ENCODE data around the gene LRRC58.
"Not testable (repeated sequence)": the region's sequence is repeated elsewhere in the genome, so short reads cannot be mapped to it uniquely, and the experiment has no call there.

LRRC58 gene

DNA sequence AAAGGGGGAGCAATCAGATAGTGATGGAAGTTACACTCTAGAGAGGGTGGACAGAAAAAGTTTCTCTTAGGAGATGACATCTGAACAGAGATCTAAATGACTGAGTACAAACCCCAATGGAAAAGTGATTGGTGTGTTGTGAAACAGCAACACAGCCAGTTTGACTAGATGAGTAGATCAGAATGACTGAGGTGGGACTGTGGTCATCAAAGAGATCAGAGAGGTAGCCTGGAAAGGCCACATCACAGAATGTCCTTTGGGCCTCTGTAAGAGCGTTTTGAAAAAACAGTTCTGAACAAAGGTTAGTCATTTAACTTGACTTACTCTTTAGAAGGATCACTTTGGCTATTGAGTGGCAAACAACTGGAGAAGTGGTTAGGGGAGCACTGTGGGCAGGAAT, 10.6 kb downstream of the LRRC58 start:
- DNase-seq: no peak

DNA sequence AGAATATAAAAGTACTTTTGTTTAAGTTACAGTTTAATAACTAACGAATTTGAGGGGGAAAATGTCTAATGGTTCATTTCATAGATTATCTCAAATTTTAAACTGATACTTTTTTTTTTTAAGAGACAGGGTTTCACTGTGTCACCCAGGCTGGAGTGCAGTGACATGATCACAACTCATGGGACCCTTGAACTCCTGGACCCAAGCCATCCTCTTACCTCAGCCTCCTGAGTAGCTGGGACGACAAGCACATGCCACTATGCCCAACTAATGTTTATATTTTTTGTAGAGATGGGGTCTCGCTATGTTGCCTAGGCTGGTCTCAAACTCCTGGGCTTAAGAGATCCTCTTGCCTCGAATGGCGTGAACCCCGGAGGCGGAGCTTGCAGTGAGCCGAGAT, 16.5 kb downstream of the LRRC58 start:
- no peak for DNase-seq

DNA sequence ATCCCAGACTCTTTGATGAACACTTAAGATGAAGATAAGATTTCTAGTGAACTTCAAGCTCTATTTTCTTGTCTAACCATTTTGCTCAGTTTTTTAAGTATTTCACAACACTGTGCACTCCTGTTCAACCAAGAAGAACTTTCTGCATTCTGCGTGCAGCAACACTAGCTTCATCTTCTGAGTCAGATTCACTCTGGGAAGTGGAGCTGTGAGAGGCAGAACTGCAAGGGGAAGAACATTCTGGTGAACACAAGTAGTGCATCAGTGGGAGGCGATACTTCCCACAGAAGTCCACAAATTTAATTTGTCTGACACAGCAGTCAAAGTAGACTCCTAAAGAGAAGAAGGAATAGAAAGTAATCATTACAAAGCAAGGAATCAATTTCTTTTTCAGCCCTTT, 18.1 kb downstream of the LRRC58 start:
- DNase-seq: no peak

DNA sequence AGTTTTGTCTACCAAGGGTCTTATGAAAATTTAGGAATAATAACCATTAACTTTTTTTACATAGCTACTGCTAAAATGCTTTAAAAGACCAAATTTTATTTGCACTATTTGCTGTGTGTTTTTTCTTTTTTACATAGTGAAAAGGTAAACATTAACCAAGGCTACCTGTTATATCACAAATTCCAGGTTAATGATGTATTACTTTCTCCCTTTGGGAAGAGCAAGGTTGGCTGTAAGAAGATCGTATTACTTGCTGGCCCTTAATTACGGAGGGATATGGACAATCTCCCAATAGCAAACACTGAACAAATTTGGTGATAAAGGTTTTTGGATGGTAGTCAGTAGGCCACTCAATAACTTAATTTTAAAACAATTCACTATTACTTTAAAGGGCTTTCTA, 22.4 kb downstream of the LRRC58 start:
- no peak for DNase-seq

DNA sequence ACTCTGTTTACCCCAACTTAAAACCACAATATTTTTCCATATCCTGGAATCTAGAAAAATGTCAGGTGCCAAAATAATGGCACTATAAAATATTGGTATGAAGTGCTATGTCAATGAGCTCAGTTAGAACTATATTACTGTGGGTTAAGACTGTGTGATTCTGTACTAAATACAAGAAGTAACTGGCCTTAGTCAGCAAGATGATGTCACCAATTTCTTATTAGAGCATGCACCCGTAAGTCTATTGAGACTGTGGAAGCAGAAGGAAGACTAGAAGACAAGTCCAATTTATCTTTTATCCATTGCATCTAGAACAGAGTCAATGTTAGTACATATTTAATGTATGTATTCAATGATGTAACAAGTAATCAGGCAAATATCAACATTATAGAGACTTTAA, 25.0 kb downstream of the LRRC58 start:
- no peak for DNase-seq

DNA sequence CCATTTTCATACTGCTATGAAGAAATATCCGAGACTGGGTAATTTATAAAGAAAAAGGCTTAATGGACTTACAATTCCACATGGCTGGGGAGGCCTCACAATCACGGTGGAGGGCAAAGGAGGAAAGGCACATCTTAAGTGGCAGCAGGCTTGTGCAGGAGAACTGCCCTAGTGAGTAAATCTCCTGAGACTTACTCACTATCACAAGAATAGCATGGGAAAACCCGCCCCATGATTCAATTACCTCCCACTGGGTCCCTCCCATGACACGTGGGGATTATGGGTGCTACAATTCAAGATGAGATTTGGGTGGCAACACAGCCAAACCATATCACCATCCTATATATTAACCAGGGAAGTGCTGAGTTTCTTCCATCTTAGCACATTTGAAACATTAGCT, 25.4 kb downstream of the LRRC58 start:
- DNase-seq: not testable (repeated sequence)

DNA sequence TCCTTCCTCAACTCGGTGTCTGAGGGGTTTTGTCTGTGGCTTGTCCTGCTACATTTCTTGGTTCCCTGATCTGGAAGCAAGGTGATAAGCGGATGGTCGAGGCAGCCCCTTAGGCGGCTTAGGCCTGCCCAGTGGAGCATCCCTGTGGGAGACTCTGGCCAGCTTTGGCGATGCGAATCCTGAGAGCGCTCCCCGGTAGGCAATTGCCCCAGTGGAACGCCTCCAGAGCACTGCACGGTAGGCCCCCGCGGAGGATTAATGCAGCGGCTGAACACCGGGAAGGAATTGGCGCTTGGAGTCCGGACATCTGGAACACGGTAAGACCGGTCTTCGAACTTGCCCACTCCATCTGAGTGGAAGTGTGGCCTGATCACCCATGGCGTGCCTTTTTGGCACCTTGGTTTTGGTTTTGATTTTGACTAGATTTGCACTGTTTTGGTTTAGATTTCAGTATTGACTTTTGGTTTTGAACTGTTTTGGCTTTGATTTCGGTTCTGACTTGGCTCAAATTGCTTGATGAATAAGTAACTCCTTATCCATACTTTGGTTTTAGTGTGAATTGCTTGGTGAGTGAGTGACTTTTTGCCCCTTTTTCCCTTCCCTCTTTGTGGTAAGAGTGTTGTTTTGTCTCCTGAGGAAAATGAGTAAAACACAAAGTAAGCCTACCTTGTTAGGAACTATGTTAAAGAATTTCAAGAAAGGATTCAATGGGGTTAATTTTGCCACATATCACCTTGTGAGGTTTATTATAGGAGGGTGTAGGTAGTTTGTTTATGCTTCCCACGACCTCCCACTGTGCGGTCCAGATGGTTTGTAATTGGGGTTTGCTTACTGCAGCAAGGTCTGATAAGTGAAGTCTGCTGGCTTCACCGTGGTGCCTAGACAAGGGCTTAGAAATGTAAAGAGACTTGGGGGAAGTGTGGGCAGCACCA, 37.0 kb downstream of the LRRC58 start:
- DNase-seq: no peak

DNA sequence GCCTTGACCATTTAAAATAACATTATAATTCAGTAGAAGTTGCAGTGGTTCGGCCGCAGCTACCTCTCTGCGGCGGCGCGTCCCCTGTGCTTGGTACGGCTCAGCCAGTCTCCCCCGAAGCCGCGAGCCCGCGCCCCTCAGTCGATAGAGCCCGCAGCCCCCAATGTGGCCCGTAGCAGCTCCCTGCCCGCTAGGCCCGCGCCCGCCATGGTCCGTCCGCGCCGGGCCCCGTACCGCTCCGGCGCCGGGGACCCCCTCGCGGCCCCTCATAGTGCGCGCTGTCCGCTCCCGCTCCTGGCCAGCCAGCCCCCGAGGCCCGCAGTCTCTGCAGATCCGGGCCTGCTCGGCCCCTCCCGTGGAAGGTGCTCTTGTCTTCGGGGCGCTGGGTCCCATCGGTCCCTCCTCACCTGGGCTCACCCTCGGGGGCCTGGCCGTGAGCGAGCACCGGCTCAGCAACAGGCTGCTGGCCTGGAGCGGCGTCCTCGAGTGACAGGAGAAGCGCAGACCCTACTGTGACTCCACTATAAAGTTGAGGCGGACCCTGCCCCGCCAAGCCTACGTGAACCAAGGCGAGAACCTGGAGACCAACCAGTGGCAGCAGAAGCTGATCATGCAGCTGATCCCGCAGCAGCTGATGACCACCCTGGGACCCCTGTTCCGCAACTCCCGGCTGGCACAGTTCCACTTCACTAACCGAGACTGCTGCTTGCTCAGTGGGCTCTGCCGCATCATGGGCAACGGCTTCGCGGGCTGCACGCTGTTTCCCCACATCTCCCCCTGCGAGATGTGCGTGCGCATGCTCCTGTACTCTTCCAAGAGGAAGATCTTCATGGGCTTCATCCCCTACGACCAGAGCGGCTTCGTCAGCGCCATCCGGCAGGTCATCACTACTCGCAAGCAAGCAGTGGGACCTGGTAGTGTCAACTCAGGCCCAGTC, 42.4 kb downstream of the LRRC58 start:
- no peak for DNase-seq

DNA sequence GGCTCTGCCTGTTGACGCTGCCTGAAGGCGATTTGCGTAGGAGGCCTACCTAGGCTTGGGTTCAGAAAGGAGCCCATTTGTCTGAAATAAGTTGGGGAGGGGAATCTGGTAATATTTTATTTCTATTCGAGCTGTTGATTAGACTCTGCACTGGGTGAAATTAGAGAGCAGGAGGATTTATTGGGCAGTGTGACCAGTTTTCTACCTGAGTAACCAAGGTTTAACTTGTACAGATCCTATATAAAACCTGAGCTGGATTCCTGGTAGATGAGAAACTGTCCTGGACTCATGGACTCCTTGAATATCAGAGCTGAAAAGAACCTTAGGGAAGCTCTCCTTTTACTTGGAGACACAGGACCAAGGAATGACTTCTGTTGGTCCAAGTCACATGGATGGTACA, 44.5 kb downstream of the LRRC58 start:
- no peak for DNase-seq

DNA sequence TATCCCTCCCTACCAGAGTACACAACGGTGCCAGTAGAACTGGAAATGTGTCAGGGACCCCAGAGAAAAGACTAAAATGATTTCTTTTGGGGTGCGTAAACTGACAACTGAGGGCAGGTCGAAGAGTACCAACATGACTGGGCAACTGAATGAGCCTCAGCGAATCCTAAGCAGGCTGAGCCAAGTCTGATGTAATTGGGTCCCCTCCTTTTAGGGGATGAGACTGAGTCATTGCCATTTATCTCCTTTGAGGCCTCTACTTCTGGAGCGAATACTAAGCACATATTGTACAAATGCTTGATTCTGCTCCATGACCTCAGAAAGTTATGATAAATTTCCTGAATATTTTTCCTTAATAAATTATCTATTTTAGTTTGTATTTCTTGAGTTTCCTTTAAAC, 46.8 kb downstream of the LRRC58 start:
- no peak for DNase-seq

DNA sequence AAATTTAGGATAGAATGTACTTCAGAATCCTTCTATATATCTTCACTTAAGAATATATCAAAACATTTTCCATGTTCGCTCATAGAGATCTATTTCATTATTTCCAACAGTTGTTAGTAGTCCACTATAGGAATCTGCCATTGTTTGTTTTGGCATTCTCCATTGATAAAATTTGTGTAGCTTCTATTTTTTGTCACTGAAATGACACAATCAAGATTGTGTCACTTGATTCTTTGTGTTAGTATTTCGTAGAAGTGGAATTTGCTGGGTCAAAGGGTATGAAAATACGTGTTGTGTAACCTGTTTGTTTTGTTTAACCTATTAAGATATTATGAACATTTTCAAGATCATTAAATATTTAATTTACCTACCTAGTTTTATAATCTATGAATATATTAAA, 48.2 kb downstream of the LRRC58 start:
- no peak for DNase-seq

DNA sequence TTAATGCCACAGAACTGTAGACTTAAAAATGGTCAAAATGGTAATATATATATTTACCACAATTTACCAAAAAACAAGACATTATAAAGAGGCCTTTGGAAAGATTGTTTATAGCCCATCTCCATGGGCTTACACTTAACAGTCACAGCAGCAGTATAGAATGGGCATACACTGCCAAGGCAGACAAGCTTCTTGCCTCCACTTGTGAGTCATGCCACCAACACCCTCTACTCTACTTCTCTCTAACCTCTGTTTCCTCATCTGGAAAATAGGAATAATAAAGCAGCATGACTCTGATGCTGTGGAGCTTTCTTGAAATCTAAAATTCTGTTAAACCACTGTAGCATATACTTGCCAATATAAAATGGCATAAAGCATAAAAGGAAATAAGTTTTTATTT, 49.8 kb downstream of the LRRC58 start:
- DNase-seq: no peak

DNA sequence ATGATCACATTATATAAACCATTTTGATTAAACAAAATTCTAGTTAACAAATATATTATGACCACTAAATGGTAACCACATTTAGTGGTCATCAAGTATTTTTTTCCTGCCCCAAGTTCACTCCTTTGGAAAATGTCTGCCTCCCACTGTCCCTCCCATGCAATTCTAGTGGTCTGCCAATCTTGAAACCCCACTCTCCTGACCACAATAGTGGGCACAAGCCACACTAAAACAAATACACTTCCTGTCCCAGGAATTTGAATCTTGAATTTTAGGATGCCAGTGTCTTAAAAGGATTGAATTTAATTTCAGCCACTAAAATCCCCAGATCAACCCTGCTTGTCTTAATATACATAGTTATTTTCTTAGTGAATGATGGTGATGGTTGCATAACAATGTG, 50.2 kb downstream of the LRRC58 start:
- no peak for DNase-seq

DNA sequence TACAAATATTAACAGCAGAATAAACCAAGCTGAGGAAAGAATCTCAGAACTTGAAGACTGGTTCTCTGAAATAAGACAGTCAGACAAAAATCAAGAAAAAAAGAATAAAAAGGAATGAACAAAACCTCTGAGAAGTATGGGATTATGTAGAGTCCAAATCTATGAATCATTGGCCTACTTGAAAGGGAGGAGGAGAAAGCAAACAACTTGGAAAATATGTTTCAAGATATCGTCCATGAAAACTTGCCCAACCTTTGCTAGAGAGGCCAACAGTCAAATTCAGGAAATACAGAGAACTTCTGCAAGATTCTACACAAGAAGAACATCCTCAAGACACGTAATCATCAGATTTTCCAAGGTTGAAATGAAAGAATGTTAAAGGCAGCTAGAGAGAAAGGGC, 57.6 kb downstream of the LRRC58 start:
- DNase-seq: not testable (repeated sequence)

DNA sequence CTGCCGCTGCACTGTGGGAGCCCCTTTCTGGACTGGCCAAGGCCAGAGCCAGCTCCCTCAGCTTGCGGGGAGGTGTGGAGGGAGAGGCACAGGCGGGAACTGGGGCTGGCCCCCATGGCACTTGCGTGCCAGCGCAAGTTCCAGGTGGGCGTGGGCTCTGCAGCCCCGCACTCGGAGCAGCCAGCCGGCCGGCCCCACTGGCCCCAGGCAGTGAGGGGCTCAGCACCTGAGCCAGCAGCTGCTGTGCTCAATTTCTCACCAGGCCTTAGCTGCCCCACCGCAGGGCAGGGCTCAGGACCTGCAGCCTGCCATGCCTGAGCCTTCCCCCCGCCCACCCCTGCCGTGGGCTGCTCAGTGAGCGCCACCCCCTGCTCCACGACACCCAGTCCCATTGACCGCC, 59.5 kb downstream of the LRRC58 start:
- no peak for DNase-seq

DNA sequence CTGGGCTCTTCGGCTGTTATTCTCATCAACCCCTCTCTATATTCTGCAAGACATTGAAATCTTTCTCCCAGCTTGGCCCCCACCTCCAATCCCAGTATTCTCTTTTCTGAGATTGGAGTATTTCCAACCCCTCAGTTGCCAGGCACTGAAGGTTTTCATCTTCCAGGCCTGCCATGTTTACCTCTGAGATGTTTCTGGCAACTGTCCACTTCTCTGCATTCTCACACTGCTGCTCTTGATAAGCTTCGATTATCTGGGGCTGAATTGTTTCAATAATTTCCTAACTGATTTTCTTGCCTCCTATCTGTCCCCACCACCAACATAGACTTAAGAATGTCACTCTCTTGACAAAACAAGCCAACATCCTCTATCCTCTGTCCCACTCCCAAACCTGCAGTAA, 62.7 kb downstream of the LRRC58 start:
- no peak for DNase-seq

DNA sequence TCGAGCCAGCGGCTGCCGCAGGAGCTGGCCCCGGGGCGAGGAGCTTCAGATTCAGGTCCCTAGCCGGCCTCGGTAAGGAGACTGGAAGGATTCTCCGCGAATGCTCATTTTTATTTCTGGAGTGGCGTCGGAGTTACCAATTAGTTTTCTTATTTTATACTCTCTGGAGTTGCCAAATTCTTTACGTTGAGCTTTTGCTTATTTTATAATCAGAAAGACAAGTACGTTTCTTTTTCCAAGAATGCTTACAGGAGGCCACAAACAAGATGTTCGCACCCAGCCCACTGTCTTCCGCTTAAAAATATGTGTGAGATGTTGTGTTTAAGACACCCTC, 63.7 kb downstream of the LRRC58 start:
- DNase-seq: no peak

DNA sequence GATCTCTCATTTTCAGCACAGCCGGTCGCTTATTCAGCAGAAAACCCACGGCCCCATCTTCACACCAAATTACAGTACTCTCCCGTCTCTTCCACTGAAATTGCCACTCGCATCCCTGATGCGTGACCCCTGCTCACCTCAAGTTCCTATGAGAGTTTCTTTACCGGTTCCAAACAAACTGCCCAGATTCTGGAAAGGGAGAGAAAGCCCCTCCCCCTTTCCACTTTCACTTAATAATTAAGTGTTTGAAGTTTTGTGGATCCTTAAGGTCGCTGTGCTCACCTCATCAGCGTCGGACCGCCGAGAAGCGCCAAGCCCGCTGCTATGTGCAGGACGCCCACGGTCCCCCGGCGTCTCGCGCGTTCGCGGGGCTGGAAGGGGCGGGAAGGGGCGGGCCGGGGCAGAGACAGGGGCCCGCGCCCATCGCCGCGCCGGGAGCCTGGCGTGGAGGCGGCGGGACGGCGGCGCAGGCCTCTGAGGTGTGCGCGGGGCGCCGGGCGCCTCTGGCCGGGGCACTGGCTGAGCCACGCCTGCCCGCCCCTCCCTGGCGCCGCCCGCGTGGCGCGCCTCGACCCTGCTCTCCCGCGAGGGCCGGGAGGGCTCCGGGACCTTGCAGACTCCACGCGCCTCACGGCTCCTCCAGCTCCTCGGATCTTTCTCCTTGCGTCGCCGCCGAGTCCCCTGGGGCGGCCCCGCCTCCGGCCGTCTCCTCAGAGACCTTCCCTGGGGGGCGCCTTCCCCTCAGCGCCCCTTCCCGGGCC, 64.2 kb downstream of the LRRC58 start, which contains the start of gene GPR156:
Gene GPR156 (minus strand): TSS at position 476 of the 761 bp plus-strand sequence. CDS start 41,124 bp downstream, outside the sequence.
- DNase-seq: no peak

DNA sequence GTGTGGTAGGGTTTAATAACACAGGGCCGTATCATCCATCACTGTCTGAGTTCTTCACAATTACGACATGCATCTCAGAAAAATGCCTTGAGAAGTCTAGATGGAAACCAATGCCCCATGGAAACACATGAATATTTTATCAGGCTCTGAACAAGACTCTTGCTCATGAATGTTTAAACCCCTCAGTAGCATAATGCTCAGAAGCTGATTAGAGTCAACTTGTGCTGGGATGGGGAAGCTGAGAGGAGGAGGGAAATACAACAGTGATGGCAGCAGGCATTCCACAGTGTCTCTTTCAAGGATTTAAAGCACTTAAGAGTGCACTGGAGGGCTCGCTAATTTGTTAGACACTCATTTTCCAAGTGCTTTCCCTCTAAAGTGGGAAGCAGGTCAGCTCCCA, 67.9 kb downstream of the LRRC58 start:
- no peak for DNase-seq

DNA sequence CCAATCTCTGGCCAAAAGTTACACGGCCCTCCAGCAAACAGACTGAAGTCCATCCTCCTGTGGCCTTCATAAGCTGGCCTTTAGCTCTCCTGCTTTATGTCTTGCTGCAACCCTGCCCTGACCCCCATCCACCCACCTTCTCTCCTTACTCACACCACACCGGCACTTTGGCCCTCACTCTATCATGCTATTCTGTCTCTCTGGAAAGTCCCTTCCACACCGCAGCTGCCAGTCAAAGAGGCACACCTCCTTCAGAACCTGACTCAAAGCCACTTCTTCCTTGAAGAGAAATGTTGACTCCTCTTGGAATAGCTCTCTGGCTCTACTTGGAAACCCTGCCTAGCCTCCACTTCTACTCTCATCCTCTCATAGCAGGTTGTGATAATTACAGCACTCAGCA, 68.6 kb downstream of the LRRC58 start:
- DNase-seq: no peak

DNA sequence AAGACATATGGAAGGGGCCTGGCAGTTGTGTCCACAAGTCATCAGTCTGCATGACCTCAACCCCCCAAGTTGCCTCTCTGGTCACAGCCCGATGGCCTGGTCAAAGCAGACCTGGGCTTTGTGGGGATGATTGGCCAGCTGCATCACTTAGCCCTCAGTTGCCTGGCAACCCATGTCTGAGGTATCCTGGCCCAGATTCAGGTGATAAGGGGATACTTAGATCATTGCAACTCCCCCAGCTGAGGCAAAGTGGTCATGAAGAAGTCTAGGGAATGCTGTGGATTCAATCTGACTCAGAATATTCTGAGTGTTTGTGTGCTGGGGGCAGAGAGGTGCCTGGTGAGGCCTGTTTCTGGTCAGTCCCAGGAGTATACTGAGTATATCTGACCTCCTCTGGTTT, 69.1 kb downstream of the LRRC58 start:
- DNase-seq: no peak

DNA sequence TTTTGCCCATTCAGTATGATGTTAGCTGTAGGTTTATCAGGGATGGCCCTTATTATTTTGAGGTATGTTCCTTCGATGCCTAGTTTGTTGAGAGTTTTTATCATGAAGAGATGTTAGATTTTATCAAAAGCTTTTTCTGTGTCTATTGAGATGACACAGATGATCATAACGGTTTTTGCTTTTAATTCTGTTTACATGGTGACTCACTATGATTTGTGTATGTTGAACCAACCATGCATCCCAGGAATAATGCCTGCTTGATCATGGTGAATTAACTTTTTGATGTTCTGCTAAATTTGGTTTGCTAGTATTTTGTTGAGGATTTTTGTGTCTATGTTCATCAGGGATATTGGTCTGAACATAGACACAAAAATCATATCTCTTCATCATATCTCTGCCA, 72.4 kb downstream of the LRRC58 start:
- no peak for DNase-seq

DNA sequence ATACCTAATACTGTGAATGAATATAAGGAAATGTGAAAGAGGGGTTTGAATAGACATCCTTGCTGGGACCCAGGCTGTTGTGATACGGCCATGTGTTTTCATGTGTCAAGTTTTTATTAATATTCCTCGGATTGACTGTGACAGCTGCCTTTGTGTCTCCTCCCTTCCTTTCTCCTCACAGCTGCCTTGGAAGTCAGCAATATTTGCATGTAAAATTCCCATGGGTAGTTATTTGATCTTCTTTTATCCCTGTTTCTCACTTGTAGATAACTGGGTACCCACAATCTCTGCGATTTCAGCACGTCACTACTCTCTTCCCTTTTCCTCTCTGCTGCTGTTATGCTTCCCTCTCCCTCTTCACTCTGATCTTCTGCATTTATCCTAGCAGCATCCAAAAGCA, 73.5 kb downstream of the LRRC58 start:
- DNase-seq: no peak

All from stimulated activated naive CD4-positive, alpha-beta T cell (primary cell).